MM.1S (cell line): ENCODE measurements around the gene TMEM25.

Experiments used
- DNase-seq: peaks from one replicate; pipeline ENCODE4 v3.0.0-alpha.2; 2015
- H2AFZ ChIP-seq: fragments of 300-600 bp; sonication (generic); 2 replicates; pipeline ENCODE4 v1.6.0; 2016; ENCODE audit warnings: antibody characterized with exemption, low read length
- H3F3A ChIP-seq: fragments of 300-600 bp; sonication (generic); 2 replicates; pipeline ENCODE4 v1.6.1; 2016; ENCODE audit warnings: mild to moderate bottlenecking, antibody characterized with exemption, low read length, moderate library complexity, mixed read lengths; ENCODE audit not compliant: insufficient read depth
- H3K27ac ChIP-seq: fragments of 300-600 bp; sonication (generic); 2 replicates; pipeline ENCODE4 v1.5.1; 2016; ENCODE audit warnings: mild to moderate bottlenecking, low read length
- H3K27me3 ChIP-seq: fragments of 300-600 bp; sonication (generic); replicated peaks from 2 replicates; pipeline ENCODE4 v1.6.0; 2016; ENCODE audit warnings: low read length; ENCODE audit not compliant: insufficient read depth
- H3K36me3 ChIP-seq: fragments of 300-600 bp; sonication (generic); replicated peaks from 2 replicates; pipeline ENCODE4 v1.6.1; 2016; ENCODE audit warnings: mild to moderate bottlenecking, low read length, mixed read lengths; ENCODE audit not compliant: insufficient read depth
- H3K4me1 ChIP-seq: fragments of 300-600 bp; sonication (generic); 2 replicates; pipeline ENCODE4 v1.6.1; 2016; ENCODE audit warnings: low read length, mixed read lengths
- H3K4me2 ChIP-seq: fragments of 300-600 bp; sonication (generic); 2 replicates; pipeline ENCODE4 v1.6.0; 2016; ENCODE audit warnings: low read depth, low read length
- H3K4me3 ChIP-seq: fragments of 300-600 bp; sonication (generic); 2 replicates; pipeline ENCODE4 v1.5.1; 2016; ENCODE audit warnings: low read length, mixed read lengths
- H3K79me2 ChIP-seq: fragments of 300-600 bp; sonication (generic); 2 replicates; pipeline ENCODE4 v1.6.1; 2016; ENCODE audit warnings: mixed run types, low read length, mixed read lengths
- H3K9ac ChIP-seq: fragments of 300-600 bp; sonication (generic); 2 replicates; pipeline ENCODE4 v1.6.1; 2016; ENCODE audit warnings: low read length, mixed read lengths
- H3K9me2 ChIP-seq: fragments of 300-600 bp; sonication (generic); replicated peaks from 2 replicates; pipeline ENCODE4 v1.6.1; 2016; ENCODE audit warnings: mild to moderate bottlenecking, low read length, mixed read lengths; ENCODE audit not compliant: insufficient read depth
- H3K9me3 ChIP-seq: fragments of 300-600 bp; sonication (generic); replicated peaks from 2 replicates; pipeline ENCODE4 v1.6.1; 2016; ENCODE audit warnings: mild to moderate bottlenecking, low read length, mixed read lengths; ENCODE audit not compliant: insufficient read depth
- H4K20me1 ChIP-seq: fragments of 300-600 bp; sonication (generic); 2 replicates; pipeline ENCODE4 v1.6.1; 2016; ENCODE audit warnings: mild to moderate bottlenecking, low read length, moderate library complexity, mixed read lengths; ENCODE audit not compliant: insufficient read depth
- EZH2 ChIP-seq: fragments of 300-600 bp; sonication (generic); optimal IDR thresholded peaks from 2 replicates; pipeline ENCODE3; 2017; ENCODE audit warnings: low read depth, mild to moderate bottlenecking, antibody characterized with exemption, low read length, mixed read lengths
- EZH2phosphoT487 ChIP-seq: fragments of 300-600 bp; sonication (generic); IDR thresholded peaks from 2 replicates; pipeline ENCODE4 v1.6.1; 2018; ENCODE audit warnings: antibody characterized with exemption, low read length
- TF ChIP-seq, protein P1 (sequence below): fragments of 300-600 bp; sonication (generic); IDR thresholded peaks from 2 replicates; pipeline ENCODE4 v1.5.1; 2016; ENCODE audit warnings: antibody characterized with exemption, low read length, mixed read lengths

TMEM25 gene

DNA sequence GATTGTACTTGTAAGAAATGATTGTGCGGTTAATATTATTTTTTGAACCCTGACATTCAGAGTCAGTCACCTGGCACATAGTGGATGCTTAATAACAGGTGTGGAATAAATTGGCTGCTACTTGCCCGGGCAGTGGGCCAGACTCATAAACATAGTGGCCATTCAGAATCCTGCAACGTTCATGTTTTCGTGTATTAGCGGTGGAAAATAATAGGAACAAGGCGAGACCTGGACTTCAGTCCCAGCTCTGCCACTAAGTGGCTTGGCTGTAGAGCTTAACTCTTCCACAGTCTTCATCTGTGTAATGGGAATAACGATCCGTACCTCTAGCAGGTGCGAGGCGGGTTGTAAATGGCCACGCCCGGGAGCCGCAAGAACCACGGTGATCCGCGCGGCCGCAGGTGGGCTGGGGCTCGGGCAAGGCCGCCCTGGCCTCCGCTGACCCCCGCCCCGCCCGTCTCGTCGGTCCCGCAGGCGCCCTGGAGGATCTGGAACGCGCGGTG is 761 bp upstream of the TMEM25 start:
- Histone ChIP-seq H3K36me3 (no peaks in the 10 kb centered on the region), H3F3A (no peaks in the 10 kb centered on the region), H3K9ac (no peak overlapping the region), H2AFZ (peak overlapping the region; percentile 49; the same call in 1 of the 2 replicates), H3K4me3 (peak overlapping the region; percentile 35), H3K9me3 (no peaks in the 10 kb centered on the region), H3K79me2 (no peaks in the 10 kb centered on the region), H3K27me3 (peaks cover 23% of the 10 kb centered on the region; the same call in 1 of the 2 replicates), H3K9me2 (no peaks in the 10 kb centered on the region), H3K27ac (no peak overlapping the region), H3K4me1 (peaks cover 3% of the 10 kb centered on the region; the same call in 1 of the 2 replicates), H3K4me2 (peak overlapping the region; percentile 81), H4K20me1 (no peaks in the 10 kb centered on the region)
- TF ChIP-seq EZH2phosphoT487: no peak
- TF ChIP-seq EZH2: no peak
- TF ChIP-seq, protein P1, sequence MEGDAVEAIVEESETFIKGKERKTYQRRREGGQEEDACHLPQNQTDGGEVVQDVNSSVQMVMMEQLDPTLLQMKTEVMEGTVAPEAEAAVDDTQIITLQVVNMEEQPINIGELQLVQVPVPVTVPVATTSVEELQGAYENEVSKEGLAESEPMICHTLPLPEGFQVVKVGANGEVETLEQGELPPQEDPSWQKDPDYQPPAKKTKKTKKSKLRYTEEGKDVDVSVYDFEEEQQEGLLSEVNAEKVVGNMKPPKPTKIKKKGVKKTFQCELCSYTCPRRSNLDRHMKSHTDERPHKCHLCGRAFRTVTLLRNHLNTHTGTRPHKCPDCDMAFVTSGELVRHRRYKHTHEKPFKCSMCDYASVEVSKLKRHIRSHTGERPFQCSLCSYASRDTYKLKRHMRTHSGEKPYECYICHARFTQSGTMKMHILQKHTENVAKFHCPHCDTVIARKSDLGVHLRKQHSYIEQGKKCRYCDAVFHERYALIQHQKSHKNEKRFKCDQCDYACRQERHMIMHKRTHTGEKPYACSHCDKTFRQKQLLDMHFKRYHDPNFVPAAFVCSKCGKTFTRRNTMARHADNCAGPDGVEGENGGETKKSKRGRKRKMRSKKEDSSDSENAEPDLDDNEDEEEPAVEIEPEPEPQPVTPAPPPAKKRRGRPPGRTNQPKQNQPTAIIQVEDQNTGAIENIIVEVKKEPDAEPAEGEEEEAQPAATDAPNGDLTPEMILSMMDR: no peak
- DNase-seq: no peak

DNA sequence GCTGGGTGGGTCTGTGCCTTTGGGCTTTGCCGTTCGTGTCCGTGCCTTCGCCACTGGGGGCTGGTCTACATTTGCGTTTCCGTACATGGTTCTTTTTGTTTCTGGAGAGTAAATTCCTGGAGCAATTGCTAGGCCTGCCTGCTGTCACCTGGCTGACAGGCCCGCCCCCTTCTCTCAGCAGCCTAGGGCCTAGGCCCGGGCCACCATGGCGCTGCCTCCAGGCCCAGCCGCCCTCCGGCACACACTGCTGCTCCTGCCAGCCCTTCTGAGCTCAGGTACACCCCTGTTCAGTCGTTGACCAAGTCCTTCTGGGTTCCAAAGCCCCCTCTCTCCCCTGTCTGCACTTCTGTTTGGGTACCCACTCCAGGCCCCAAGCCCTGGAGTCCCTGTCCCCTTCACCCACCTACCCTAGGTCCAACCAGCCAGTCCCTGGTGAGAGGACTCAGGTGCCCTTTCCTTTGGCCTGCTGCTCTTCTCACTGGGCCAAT is 649 bp downstream of the TMEM25 start:
- Histone ChIP-seq H2AFZ (no peak overlapping the region), H3K27ac (no peak overlapping the region)
- DNase-seq: no peak

GRCh38 chr11:118532091-118532490 is 1.1 kb downstream of the TMEM25 start:
- peaks cover 3% of the 10 kb centered on the region; the same call in 1 of the 2 replicates for H3K4me1 ChIP-seq
- H3K79me2 ChIP-seq: no peaks in the 10 kb centered on the region
- H3K4me2 ChIP-seq: no peak overlapping the region
- peaks cover 23% of the 10 kb centered on the region; the same call in 1 of the 2 replicates for H3K27me3 ChIP-seq
- H4K20me1 ChIP-seq: no peaks in the 10 kb centered on the region
- H3F3A ChIP-seq: no peaks in the 10 kb centered on the region
- no peak overlapping the region for H3K9ac ChIP-seq
- DNase-seq: no peak
- no peak overlapping the region for H2AFZ ChIP-seq
- no peak overlapping the region for H3K27ac ChIP-seq
- no peak for TF ChIP-seq EZH2
- TF ChIP-seq, protein P1: no peak
- no peak for TF ChIP-seq EZH2phosphoT487
- no peak overlapping the region for H3K4me3 ChIP-seq
- no peaks in the 10 kb centered on the region for H3K9me2 ChIP-seq
- H3K9me3 ChIP-seq: no peaks in the 10 kb centered on the region
- no peaks in the 10 kb centered on the region for H3K36me3 ChIP-seq

More for the DNA sequence above, 649 bp downstream of the TMEM25 start:
- no peaks in the 10 kb centered on the region for H3F3A ChIP-seq
- H4K20me1 ChIP-seq: no peaks in the 10 kb centered on the region
- no peaks in the 10 kb centered on the region for H3K79me2 ChIP-seq
- TF ChIP-seq, protein P1: no peak
- TF ChIP-seq EZH2phosphoT487 (no peak), EZH2 (no peak)
- H3K4me3 ChIP-seq: no peak overlapping the region
- no peaks in the 10 kb centered on the region for H3K36me3 ChIP-seq
- no peaks in the 10 kb centered on the region for H3K9me3 ChIP-seq
- H3K9me2 ChIP-seq: no peaks in the 10 kb centered on the region
- H3K4me2 ChIP-seq: no peak overlapping the region
- H3K27me3 ChIP-seq: peaks cover 23% of the 10 kb centered on the region; the same call in 1 of the 2 replicates
- H3K4me1 ChIP-seq: peaks cover 3% of the 10 kb centered on the region; the same call in 1 of the 2 replicates
- H3K9ac ChIP-seq: no peak overlapping the region
